GM18873 (cell line): ENCODE measurements around the gene FAM117B.
"Not testable (repeated sequence)": the region's sequence is repeated elsewhere in the genome, so short reads cannot be mapped to it uniquely, and the experiment has no call there.

Source experiments
- ATAC-seq: cut with Tn5 transposase; IDR thresholded peaks from one replicate; pipeline ENCODE4 v1.9.1; 2021; ENCODE audit warnings: mild to moderate bottlenecking, moderate library complexity, moderate number of reproducible peaks; ENCODE audit not compliant: unreplicated experiment, low FRiP score

Gene FAM117B

GRCh38 chr2:202797944-202798343 is 163.2 kb downstream of the FAM117B start:
- no peak for ATAC-seq

GRCh38 chr2:202805911-202806310 is 171.1 kb downstream of the FAM117B start:
- ATAC-seq, result not testable (repeated sequence)

- not testable (repeated sequence) for ATAC-seq
These were observed 172.8 kb downstream of the FAM117B start for GRCh38 chr2:202807431-202808138.

GRCh38 chr2:202808754-202809153 is 174.0 kb downstream of the FAM117B start:
- no peak for ATAC-seq

GRCh38 chr2:202813387-202813786 is 178.6 kb downstream of the FAM117B start:
- no peak for ATAC-seq

GRCh38 chr2:202814226-202814625 is 179.5 kb downstream of the FAM117B start:
- no peak for ATAC-seq

GRCh38 chr2:202815548-202816360 is 181.0 kb downstream of the FAM117B start:
- no peak for ATAC-seq

GRCh38 chr2:202817771-202818170 is 183.0 kb downstream of the FAM117B start:
- ATAC-seq, result no peak

GRCh38 chr2:202818321-202818720 is 183.6 kb downstream of the FAM117B start:
- ATAC-seq, result no peak
